ENCODE data around the gene TCF12. TPM values are rescaled to one million over a fixed set of nuclear protein-coding genes. Genes with fewer than 3 reads are reported as not detected.

The TCF12 gene
- polyA plus RNA-seq, 1 experiment = 447 TPM

GRCh38 chr15:57215881-57216280 is 297.4 kb downstream of the TCF12 start:
- Histone ChIP-seq H3K27ac (ENCODE audit: low read depth, low read length) (no peak overlapping the region), H3K27me3 (ENCODE audit: control insufficient read depth, insufficient read depth, low read length) (no peaks in the 10 kb centered on the region), H3K9me3 (ENCODE audit: control insufficient read depth, insufficient read depth, low read length) (no peaks in the 10 kb centered on the region), H3K4me3 (ENCODE audit: low read depth, low read length) (peak overlapping the region; percentile 10; the same call in 1 of the 2 replicates)
- DNase-seq (ENCODE audit: low read depth, low spot score) = no peak
- no peak for TF ChIP-seq CTCF (IDR thresholded peaks at IDR 0.05; ENCODE audit: low read depth, low read length)
- ChIA-PET POLR2A (interaction anchor here (0.6 kb wide), 1 partner anchor 29 kb away, joined by 3 read pairs; no protein-coding TSS in a partner anchor), CTCF (interaction anchor here (0.6 to 1.3 kb wide), 6 partner anchors 69 to 986 kb away, joined by 3 to 6 read pairs (median 4); no protein-coding TSS in a partner anchor)

GRCh38 chr15:57216288-57216687 is 297.8 kb downstream of the TCF12 start:
- no peaks in the 10 kb centered on the region for H3K27me3 ChIP-seq (ENCODE audit: control insufficient read depth, insufficient read depth, low read length)
- peak; percentile 68 for DNase-seq (ENCODE audit: low read depth, low spot score)
- no peak for TF ChIP-seq CTCF (IDR thresholded peaks at IDR 0.05; ENCODE audit: low read depth, low read length)
- ChIA-PET POLR2A (interaction anchor here (0.6 kb wide), 1 partner anchor 29 kb away, joined by 3 read pairs; no protein-coding TSS in a partner anchor), CTCF (interaction anchor here (0.6 to 1.3 kb wide), 4 partner anchors 71 to 986 kb away, joined by 3 to 5 read pairs (median 4); no protein-coding TSS in a partner anchor)
- H3K27ac ChIP-seq (ENCODE audit: low read depth, low read length) = no peak overlapping the region
- no peak overlapping the region for H3K4me3 ChIP-seq (ENCODE audit: low read depth, low read length)
- no peaks in the 10 kb centered on the region for H3K9me3 ChIP-seq (ENCODE audit: control insufficient read depth, insufficient read depth, low read length)

GRCh38 chr15:57217778-57218598 is 299.5 kb downstream of the TCF12 start:
- Histone ChIP-seq H3K27me3 (ENCODE audit: control insufficient read depth, insufficient read depth, low read length) (no peaks in the 10 kb centered on the region), H3K27ac (ENCODE audit: low read depth, low read length) (no peak overlapping the region), H3K4me3 (ENCODE audit: low read depth, low read length) (peak overlapping the region; percentile 18), H3K9me3 (ENCODE audit: control insufficient read depth, insufficient read depth, low read length) (no peaks in the 10 kb centered on the region)
- no peak for TF ChIP-seq CTCF (IDR thresholded peaks at IDR 0.05; ENCODE audit: low read depth, low read length)
- no peak for DNase-seq (ENCODE audit: low read depth, low spot score)
- POLR2A ChIA-PET = interaction anchor here (0.9 to 1.1 kb wide), 2 partner anchors 59 to 300 kb away, joined by 3 read pairs; partner anchors contain the start of gene TCF12
- CTCF ChIA-PET = interaction anchor here (0.8 to 1.4 kb wide), 4 partner anchors 71 to 727 kb away, joined by 3 to 5 read pairs (median 4); no protein-coding TSS in a partner anchor

- H3K4me3 ChIP-seq (ENCODE audit: low read depth, low read length) = peak overlapping the region; percentile 70
- no peak overlapping the region for H3K27ac ChIP-seq (ENCODE audit: low read depth, low read length)
- TF ChIP-seq CTCF (IDR thresholded peaks at IDR 0.05; ENCODE audit: low read depth, low read length) = no peak
- POLR2A ChIA-PET = interaction anchor here (0.6 to 1.8 kb wide), 6 partner anchors 9 to 301 kb away, joined by 3 to 8 read pairs (median 4); partner anchors contain the start of gene TCF12
- H3K27me3 ChIP-seq (ENCODE audit: control insufficient read depth, insufficient read depth, low read length) = no peaks in the 10 kb centered on the region
- peak; percentile 92 for DNase-seq (ENCODE audit: low read depth, low spot score)
- CTCF ChIA-PET = interaction anchor here (0.8 to 1.6 kb wide), 3 partner anchors 73 to 728 kb away, joined by 3 to 7 read pairs (median 5); no protein-coding TSS in a partner anchor
- no peaks in the 10 kb centered on the region for H3K9me3 ChIP-seq (ENCODE audit: control insufficient read depth, insufficient read depth, low read length)
Measured at GRCh38 chr15:57218826-57219576, 300.6 kb downstream of the TCF12 start.

Data from AG04450 (cell line).